IPS-20b (cell line): ENCODE data around the gene LUZP2.

Experiments
- H3K27ac ChIP-seq: one replicate; pipeline ENCODE4 v1.5.1; 2013; ENCODE audit warnings: low read length
- H3K27me3 ChIP-seq: 2 replicates; pipeline ENCODE4 v1.6.1; 2013; ENCODE audit warnings: mild to moderate bottlenecking, low read length, inconsistent platforms; ENCODE audit not compliant: insufficient read depth
- H3K36me3 ChIP-seq: 2 replicates; pipeline ENCODE4 v1.6.1; 2013; ENCODE audit warnings: low read depth, mild to moderate bottlenecking, inconsistent platforms, low read length, moderate library complexity; ENCODE audit not compliant: insufficient read depth
- H3K4me1 ChIP-seq: 2 replicates; pipeline ENCODE4 v1.6.1; 2013; ENCODE audit warnings: mild to moderate bottlenecking, control low read depth, inconsistent platforms, low read length, moderate library complexity; ENCODE audit not compliant: insufficient read depth
- H3K4me3 ChIP-seq: 2 replicates; pipeline ENCODE4 v1.5.1; 2013; ENCODE audit warnings: mild to moderate bottlenecking, low read length, inconsistent platforms
- H3K9ac ChIP-seq: 2 replicates; pipeline ENCODE4 v1.6.1; 2013; ENCODE audit warnings: low read depth, mild to moderate bottlenecking, inconsistent platforms, low read length, moderate library complexity
- H3K9me3 ChIP-seq: 2 replicates; pipeline ENCODE4 v1.6.1; 2013; ENCODE audit warnings: mild to moderate bottlenecking, low read depth, low read length, inconsistent platforms; ENCODE audit not compliant: insufficient read depth

LUZP2 gene

GRCh38 chr11:24496736-24497725, at the start of gene LUZP2:
LUZP2 (plus strand) TSS chr11:24497053.
- Histone ChIP-seq H3K36me3 (no peaks in the 10 kb centered on the region), H3K27me3 (peaks cover 51% of the 10 kb centered on the region), H3K4me1 (no peaks in the 10 kb centered on the region), H3K4me3 (peak within 1 kb of the TSS; percentile 83), H3K9ac (peak within 1 kb of the TSS; percentile 78; the same call in 1 of the 2 replicates), H3K9me3 (no peaks in the 10 kb centered on the region), H3K27ac (no peak within 1 kb of the TSS)

- no peak overlapping the region for H3K9ac ChIP-seq
- no peaks in the 10 kb centered on the region for H3K9me3 ChIP-seq
- no peak overlapping the region for H3K27ac ChIP-seq
- no peak overlapping the region for H3K4me3 ChIP-seq
- H3K27me3 ChIP-seq: no peaks in the 10 kb centered on the region
- H3K36me3 ChIP-seq: no peaks in the 10 kb centered on the region
- H3K4me1 ChIP-seq: peaks cover 3% of the 10 kb centered on the region; the same call in 1 of the 2 replicates
Observed at GRCh38 chr11:24453129-24453718, 43.6 kb upstream of the LUZP2 start.

DNA sequence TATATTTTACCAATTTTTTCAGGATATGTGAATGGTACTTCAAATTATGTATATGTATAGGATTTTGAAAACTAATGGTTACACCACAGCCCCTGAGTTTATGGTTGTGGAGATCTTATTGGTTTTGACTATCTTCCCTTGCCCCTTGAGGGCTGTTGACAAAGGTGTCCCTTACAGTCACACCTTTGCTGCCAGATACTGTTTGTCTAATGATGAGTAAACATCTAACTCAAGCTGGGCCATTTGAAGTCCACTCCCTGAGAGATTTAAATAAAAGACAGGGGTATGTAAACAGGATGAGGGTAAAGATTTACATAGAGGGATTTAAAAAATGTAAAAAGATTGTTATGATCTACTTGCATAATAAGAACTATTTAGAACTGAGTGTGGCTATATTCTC, 38.9 kb upstream of the LUZP2 start:
- Histone ChIP-seq H3K9ac (no peak overlapping the region), H3K9me3 (no peaks in the 10 kb centered on the region), H3K36me3 (no peaks in the 10 kb centered on the region), H3K4me1 (no peaks in the 10 kb centered on the region), H3K4me3 (no peak overlapping the region), H3K27ac (no peak overlapping the region), H3K27me3 (no peaks in the 10 kb centered on the region)

DNA sequence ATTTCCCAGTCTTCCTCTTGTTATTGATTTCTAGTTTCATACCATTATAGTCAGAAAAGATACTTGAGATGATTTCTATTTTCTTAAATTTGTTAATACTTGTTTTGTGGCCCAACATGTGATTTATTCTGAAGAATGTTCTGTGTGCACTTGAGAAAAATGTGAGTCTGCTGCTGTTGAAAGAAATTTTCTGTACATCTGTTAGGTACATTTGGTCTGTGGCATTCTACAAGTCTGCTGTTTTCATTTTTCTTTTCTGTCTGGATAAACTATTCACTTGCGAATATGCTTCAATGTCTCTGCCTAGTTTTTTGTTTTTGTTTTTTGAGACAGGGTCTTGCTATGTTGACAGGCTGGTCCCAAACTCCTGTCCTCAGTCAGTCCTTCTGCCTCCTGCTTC, 26.4 kb upstream of the LUZP2 start:
- H3K27me3 ChIP-seq: no peaks in the 10 kb centered on the region
- no peak overlapping the region for H3K9ac ChIP-seq
- H3K4me1 ChIP-seq: no peaks in the 10 kb centered on the region
- no peak overlapping the region for H3K27ac ChIP-seq
- H3K9me3 ChIP-seq: no peaks in the 10 kb centered on the region
- no peaks in the 10 kb centered on the region for H3K36me3 ChIP-seq
- no peak overlapping the region for H3K4me3 ChIP-seq

DNA sequence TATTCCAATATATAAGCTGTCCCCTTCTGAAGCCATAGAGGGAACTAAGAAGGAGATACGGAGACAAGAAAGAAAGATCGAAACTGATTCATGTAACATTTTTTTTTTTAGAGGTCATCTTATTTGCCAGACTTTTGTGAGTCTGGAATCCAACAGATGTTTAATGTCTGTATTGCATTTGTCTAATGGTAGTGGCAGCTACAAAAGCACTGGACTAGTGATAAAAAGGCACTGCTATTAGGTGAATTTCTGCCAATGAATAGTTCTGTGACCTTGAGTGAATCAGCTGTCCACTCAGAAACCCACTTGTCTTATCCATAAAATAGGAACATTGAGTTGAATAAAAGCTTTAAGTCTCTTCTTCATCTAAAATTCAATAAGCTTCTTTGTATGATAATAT, 25.8 kb upstream of the LUZP2 start:
- H3K4me1 ChIP-seq: no peaks in the 10 kb centered on the region
- no peaks in the 10 kb centered on the region for H3K27me3 ChIP-seq
- H3K36me3 ChIP-seq: no peaks in the 10 kb centered on the region
- H3K9ac ChIP-seq: no peak overlapping the region
- no peak overlapping the region for H3K27ac ChIP-seq
- H3K4me3 ChIP-seq: no peak overlapping the region
- H3K9me3 ChIP-seq: no peaks in the 10 kb centered on the region

DNA sequence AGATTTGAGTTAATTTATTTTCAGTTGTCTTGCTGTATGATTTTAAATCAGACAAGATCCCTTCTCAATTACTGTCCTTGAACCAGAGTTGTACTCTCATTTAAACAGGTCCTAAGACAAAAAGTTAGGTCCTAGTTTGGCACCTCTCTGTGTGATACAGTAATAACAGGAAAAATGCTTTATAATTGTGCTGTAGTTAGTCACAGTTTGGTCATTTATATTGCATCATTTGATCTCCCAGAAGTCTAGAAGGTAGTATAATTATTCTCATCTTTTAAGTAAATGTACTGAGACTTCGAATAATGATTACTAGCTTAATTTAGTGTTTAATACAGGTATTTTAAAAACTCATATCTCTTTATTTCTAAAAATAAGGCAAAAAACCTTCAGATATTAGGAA, 18.1 kb upstream of the LUZP2 start:
- H3K27me3 ChIP-seq: no peaks in the 10 kb centered on the region

DNA sequence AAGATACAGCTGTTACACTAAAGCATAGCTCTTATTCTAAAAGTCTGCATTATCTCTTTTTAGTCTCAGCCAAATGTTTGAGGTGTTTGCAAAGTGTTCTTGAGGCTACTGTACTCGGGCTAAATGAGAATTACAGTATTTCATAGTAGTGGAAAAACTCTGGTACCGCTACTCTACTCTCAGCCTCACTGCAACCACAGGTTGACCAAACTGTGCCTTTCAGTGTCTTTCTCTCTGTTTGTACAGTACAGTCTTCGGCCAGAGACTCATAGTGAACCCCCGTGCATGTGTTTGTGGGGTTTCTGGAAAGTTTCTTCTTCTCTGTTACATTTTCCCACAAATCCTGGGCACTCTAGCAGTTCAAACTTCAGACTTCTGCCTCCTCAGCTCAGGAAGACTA, 7.4 kb upstream of the LUZP2 start:
- H3K27me3 ChIP-seq: peaks cover 7% of the 10 kb centered on the region
- no peak overlapping the region for H3K27ac ChIP-seq
- no peak overlapping the region for H3K4me3 ChIP-seq
- H3K9me3 ChIP-seq: no peaks in the 10 kb centered on the region
- no peaks in the 10 kb centered on the region for H3K36me3 ChIP-seq
- H3K9ac ChIP-seq: no peak overlapping the region
- H3K4me1 ChIP-seq: no peaks in the 10 kb centered on the region

More for the DNA sequence above, 18.1 kb upstream of the LUZP2 start:
- Histone ChIP-seq H3K36me3 (no peaks in the 10 kb centered on the region), H3K4me1 (no peaks in the 10 kb centered on the region), H3K27ac (no peak overlapping the region), H3K9me3 (no peaks in the 10 kb centered on the region), H3K4me3 (no peak overlapping the region), H3K9ac (no peak overlapping the region)

GRCh38 chr11:24496386-24496735, 492 bp upstream of the LUZP2 start:
- Histone ChIP-seq H3K36me3 (no peaks in the 10 kb centered on the region), H3K27ac (no peak overlapping the region), H3K9ac (peak overlapping the region; percentile 78; the same call in 1 of the 2 replicates), H3K4me3 (peak overlapping the region; percentile 83), H3K4me1 (no peaks in the 10 kb centered on the region), H3K9me3 (no peaks in the 10 kb centered on the region), H3K27me3 (peaks cover 51% of the 10 kb centered on the region)

DNA sequence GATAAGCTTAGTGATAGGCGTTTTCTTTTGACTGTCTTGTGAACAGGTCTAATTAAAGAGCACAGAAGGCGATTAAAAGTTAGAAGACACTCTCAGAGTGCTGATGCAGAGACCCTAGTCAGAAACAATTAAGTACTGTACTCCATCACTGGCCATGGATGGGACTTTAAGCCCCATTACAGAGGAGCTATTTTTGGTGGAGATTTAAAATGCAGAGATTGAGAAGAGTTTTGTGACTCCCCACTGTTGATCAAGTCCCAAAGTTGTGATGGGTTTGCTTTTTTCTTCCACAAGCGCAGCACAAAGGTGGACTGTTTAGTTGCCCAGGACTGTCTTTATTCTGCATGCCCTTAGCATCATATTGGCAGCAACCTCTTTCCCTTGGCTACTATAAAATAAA, 978 bp downstream of the LUZP2 start:
- H3K36me3 ChIP-seq: no peaks in the 10 kb centered on the region
- H3K27ac ChIP-seq: no peak overlapping the region
- peak overlapping the region; percentile 78; the same call in 1 of the 2 replicates for H3K9ac ChIP-seq
- H3K4me3 ChIP-seq: peak overlapping the region; percentile 83
- H3K27me3 ChIP-seq: peaks cover 51% of the 10 kb centered on the region
- H3K4me1 ChIP-seq: no peaks in the 10 kb centered on the region
- no peaks in the 10 kb centered on the region for H3K9me3 ChIP-seq

DNA sequence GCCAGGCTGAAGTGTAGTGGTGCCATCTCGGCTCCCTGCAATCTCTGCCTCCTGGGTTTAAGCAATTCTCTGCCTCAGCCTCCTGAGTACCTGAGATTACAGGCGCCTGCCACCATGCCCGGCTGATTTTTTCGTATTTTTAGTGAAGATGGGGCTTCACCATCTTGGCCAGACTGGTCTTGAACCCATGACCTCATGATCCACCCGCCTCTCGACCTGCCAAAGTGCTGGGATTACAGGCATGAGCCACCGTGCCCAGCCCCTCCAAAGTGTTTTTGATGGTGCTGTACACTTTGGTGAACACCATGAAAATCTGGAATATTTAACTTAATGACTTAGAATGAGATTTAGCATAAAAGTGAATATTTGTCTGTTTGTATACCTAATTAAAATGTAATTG, 5.6 kb downstream of the LUZP2 start:
- H3K27me3 ChIP-seq: peaks cover 16% of the 10 kb centered on the region
- H3K27ac ChIP-seq: no peak overlapping the region
- no peak overlapping the region for H3K9ac ChIP-seq
- no peaks in the 10 kb centered on the region for H3K36me3 ChIP-seq
- no peaks in the 10 kb centered on the region for H3K9me3 ChIP-seq
- no peaks in the 10 kb centered on the region for H3K4me1 ChIP-seq
- no peak overlapping the region for H3K4me3 ChIP-seq

DNA sequence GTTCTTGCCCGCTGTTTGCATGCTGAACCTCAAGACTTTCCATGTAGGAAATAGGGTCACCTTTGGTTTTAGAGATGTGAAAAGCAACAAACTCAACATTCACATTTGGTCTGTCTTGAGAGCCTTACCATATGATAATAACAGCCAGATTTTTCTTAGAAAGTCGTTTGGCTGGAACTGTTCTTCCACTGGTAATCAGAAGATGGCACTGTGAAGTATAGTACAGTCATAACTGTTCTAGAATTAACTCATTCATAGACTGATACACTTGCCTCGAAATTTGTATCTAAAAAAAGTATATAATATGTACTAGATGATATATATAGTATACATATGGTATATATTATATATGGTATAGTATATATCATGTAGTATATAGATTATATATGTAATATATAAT, 12.3 kb downstream of the LUZP2 start:
- Histone ChIP-seq H3K27me3 (no peaks in the 10 kb centered on the region), H3K27ac (no peak overlapping the region), H3K9ac (no peak overlapping the region), H3K36me3 (no peaks in the 10 kb centered on the region), H3K4me3 (no peak overlapping the region), H3K4me1 (peaks cover 4% of the 10 kb centered on the region; the same call in 1 of the 2 replicates), H3K9me3 (no peaks in the 10 kb centered on the region)

DNA sequence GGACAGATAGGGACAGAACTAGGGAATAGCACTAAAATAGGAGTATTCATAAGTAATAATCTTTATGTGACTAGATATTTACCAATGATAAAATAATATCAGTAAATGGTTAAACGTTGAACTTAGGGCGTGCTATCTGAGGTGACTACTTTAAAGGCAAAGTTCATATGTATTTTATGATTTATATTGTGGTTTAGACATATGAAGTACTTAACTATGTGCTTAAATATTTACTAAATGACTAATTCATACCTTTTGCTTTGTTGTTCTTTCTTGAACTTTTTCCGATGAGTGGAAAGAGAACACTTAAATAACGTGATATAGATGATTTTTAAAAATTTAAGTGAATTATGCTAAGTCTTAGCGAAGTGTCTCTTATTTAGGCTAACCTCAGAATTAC, 14.7 kb downstream of the LUZP2 start:
- peaks cover 14% of the 10 kb centered on the region for H3K4me1 ChIP-seq
- no peaks in the 10 kb centered on the region for H3K9me3 ChIP-seq
- no peak overlapping the region for H3K4me3 ChIP-seq
- H3K27me3 ChIP-seq: no peaks in the 10 kb centered on the region
- H3K36me3 ChIP-seq: no peaks in the 10 kb centered on the region
- H3K9ac ChIP-seq: no peak overlapping the region
- no peak overlapping the region for H3K27ac ChIP-seq
